AG09309 (cell line): ENCODE data around the gene SPATA31E1.

Experiments used
- DNase-seq: peaks from one replicate; pipeline ENCODE4 v3.0.0-alpha.2; 2010; ENCODE audit warnings: low read depth
- H3K4me3 ChIP-seq: 2 replicates; pipeline ENCODE4 v1.5.1; 2011; ENCODE audit warnings: mild to moderate bottlenecking, low read depth, low read length, moderate library complexity; ENCODE audit not compliant: control insufficient read depth
- CTCF ChIP-seq: IDR thresholded peaks from 2 replicates; pipeline ENCODE4 v1.5.1; 2011; ENCODE audit warnings: mild to moderate bottlenecking, low read depth, low read length, inconsistent platforms; ENCODE audit not compliant: insufficient read depth, control insufficient read depth; ENCODE audit errors: missing control alignments

SPATA31E1 gene

GRCh38 chr9:87876708-87877107, 6.0 kb upstream of the SPATA31E1 start:
- H3K4me3 ChIP-seq: no peak overlapping the region
- no peak for DNase-seq
- TF ChIP-seq CTCF: no peak

GRCh38 chr9:87878989-87879511, 3.6 kb upstream of the SPATA31E1 start:
- TF ChIP-seq CTCF: no peak
- H3K4me3 ChIP-seq: no peak overlapping the region
- DNase-seq: peak; percentile 63

GRCh38 chr9:87880116-87880515, 2.6 kb upstream of the SPATA31E1 start:
- DNase-seq: no peak
- no peak for TF ChIP-seq CTCF
- H3K4me3 ChIP-seq: no peak overlapping the region

- DNase-seq: no peak
- no peak for TF ChIP-seq CTCF
- H3K4me3 ChIP-seq: no peak overlapping the region
These were observed 2.0 kb upstream of the SPATA31E1 start for GRCh38 chr9:87880683-87881082.

- no peak for DNase-seq
- H3K4me3 ChIP-seq: no peak overlapping the region
- no peak for TF ChIP-seq CTCF
These were observed 597 bp downstream of the SPATA31E1 start for GRCh38 chr9:87883274-87883673.

- peak; percentile 20 for TF ChIP-seq CTCF
- no peak overlapping the region for H3K4me3 ChIP-seq
- DNase-seq: no peak
These were observed 1.3 kb downstream of the SPATA31E1 start for GRCh38 chr9:87883990-87884389.
